ENCODE results near the gene FLNB.
A peak's percentile ranks its signal among the peaks of the same experiment; 100 is the strongest.

Gene FLNB

GRCh38 chr3:58217209-58217811 lies 209.1 kb downstream of the FLNB start:
- peak; percentile 24 for DNase-seq

- no peak for DNase-seq
These were observed 210.7 kb downstream of the FLNB start for GRCh38 chr3:58218904-58219303.
